HG03469 (cell line): ENCODE results near the gene NAE1.
"Not testable (repeated sequence)": the region's sequence is repeated elsewhere in the genome, so short reads cannot be mapped to it uniquely, and the experiment has no call there.

ENCODE experiments used
- ATAC-seq: cut with Tn5 transposase; IDR thresholded peaks from one replicate; pipeline ENCODE4 v1.9.1; 2021; ENCODE audit warnings: mild to moderate bottlenecking, moderate library complexity, moderate number of reproducible peaks; ENCODE audit not compliant: unreplicated experiment

NAE1 gene

GRCh38 chr16:66830422-66831404, at the start of gene NAE1:
Gene NAE1, minus strand, starts transcription at chr16:66830976. Its CDS starts 77 bp downstream, at chr16:66830899.
- ATAC-seq = peak; percentile 88

- ATAC-seq = no peak
Observed at GRCh38 chr16:66878067-66878466, 47.3 kb upstream of the NAE1 start.

GRCh38 chr16:66874079-66874775, 43.5 kb upstream of the NAE1 start:
- ATAC-seq = no peak

- ATAC-seq = no peak
Observed at GRCh38 chr16:66873685-66874055, 42.9 kb upstream of the NAE1 start.

- peak; percentile 80 for ATAC-seq
Observed at GRCh38 chr16:66872943-66873684, 42.3 kb upstream of the NAE1 start.

GRCh38 chr16:66872559-66872942, 41.8 kb upstream of the NAE1 start:
- no peak for ATAC-seq

GRCh38 chr16:66871840-66872239, 41.1 kb upstream of the NAE1 start:
- ATAC-seq = no peak

- ATAC-seq = not testable (repeated sequence)
Observed at GRCh38 chr16:66871363-66871762, 40.6 kb upstream of the NAE1 start.

GRCh38 chr16:66869424-66869823, 38.6 kb upstream of the NAE1 start:
- ATAC-seq = no peak

- ATAC-seq = no peak
Observed at GRCh38 chr16:66863707-66864106, 32.9 kb upstream of the NAE1 start.

GRCh38 chr16:66862023-66862520, 31.3 kb upstream of the NAE1 start:
- no peak for ATAC-seq

GRCh38 chr16:66859397-66860068, 28.8 kb upstream of the NAE1 start:
- ATAC-seq = no peak

- ATAC-seq = no peak
Observed at GRCh38 chr16:66858740-66859396, 28.1 kb upstream of the NAE1 start.

- ATAC-seq = no peak
Observed at GRCh38 chr16:66857437-66857836, 26.7 kb upstream of the NAE1 start.

GRCh38 chr16:66856801-66857200, 26.0 kb upstream of the NAE1 start:
- ATAC-seq = no peak

- ATAC-seq = no peak
Observed at GRCh38 chr16:66856184-66856730, 25.5 kb upstream of the NAE1 start.

GRCh38 chr16:66853261-66854139, 22.7 kb upstream of the NAE1 start:
- no peak for ATAC-seq

GRCh38 chr16:66851166-66851964, 20.6 kb upstream of the NAE1 start:
- no peak for ATAC-seq
